Activated CD4-positive, alpha-beta T cell treated with anti-CD3 and anti-CD28 coated beads for 36 hours (primary cell): ENCODE measurements around the gene TMEM132D. TPM values are rescaled to one million over a fixed set of nuclear protein-coding genes. Genes with fewer than 3 reads are reported as not detected.

Source experiments
- ATAC-seq: fragments of 200-7000 bp; cut with Tn5 transposase; one replicate; pipeline ENCODE4 v1.10.0; 2021; ENCODE audit warnings: mild to moderate bottlenecking, moderate library complexity
- CTCF ChIA-PET: fragments of 350-600 bp; sonication (Branson Sonifier 250); formaldehyde crosslinking; loops from one replicate; lab custom pipeline; 2021; ENCODE audit warnings: antibody characterized with exemption; lab: Charles Lee
- POLR2A ChIA-PET: fragments of 350-600 bp; sonication (Branson Sonifier 250); formaldehyde crosslinking; loops from one replicate; lab custom pipeline; 2021; ENCODE audit warnings: antibody characterized with exemption, inconsistent platforms; lab: Charles Lee
- DNase-seq: peaks from one replicate; pipeline ENCODE4 v3.0.0-alpha.2; 2020
- H3K27ac Mint-ChIP-seq: one replicate; pipeline ENCODE4 v1.8.0; 2021; ENCODE audit warnings: mixed read lengths
- H3K27me3 Mint-ChIP-seq: one replicate; pipeline ENCODE4 v1.8.0; 2021; ENCODE audit warnings: mixed read lengths
- H3K36me3 Mint-ChIP-seq: one replicate; pipeline ENCODE4 v1.8.0; 2021; ENCODE audit warnings: low read depth, mixed read lengths
- H3K4me1 Mint-ChIP-seq: one replicate; pipeline ENCODE4 v1.8.0; 2021; ENCODE audit warnings: mixed read lengths
- H3K4me3 Mint-ChIP-seq: one replicate; pipeline ENCODE4 v1.8.0; 2021; ENCODE audit warnings: mild to moderate bottlenecking, moderate library complexity, mixed read lengths
- H3K9me3 Mint-ChIP-seq: one replicate; pipeline ENCODE4 v1.8.0; 2021; ENCODE audit warnings: low read depth, mixed read lengths
- intact Hi-C, 2 experiments: fragments of 100-400 bp; cut with DNase I in 1 of 2; cut with micrococcal nuclease in 1 of 2; formaldehyde crosslinking; loops; one replicate each; pipeline versions ENCODE4 v1.14.2 to v1.15.1; 2022 to 2024; cut with DNase I, micrococcal nuclease
- total RNA-seq, 2 experiments: library from RNA; stranded (reverse); gene quantifications; one replicate each; pipeline ENCODE4 v1.2.3, GENCODE V29; 2021

The TMEM132D gene
- total RNA-seq, 2 experiments from 2014 or later: not detected

DNA sequence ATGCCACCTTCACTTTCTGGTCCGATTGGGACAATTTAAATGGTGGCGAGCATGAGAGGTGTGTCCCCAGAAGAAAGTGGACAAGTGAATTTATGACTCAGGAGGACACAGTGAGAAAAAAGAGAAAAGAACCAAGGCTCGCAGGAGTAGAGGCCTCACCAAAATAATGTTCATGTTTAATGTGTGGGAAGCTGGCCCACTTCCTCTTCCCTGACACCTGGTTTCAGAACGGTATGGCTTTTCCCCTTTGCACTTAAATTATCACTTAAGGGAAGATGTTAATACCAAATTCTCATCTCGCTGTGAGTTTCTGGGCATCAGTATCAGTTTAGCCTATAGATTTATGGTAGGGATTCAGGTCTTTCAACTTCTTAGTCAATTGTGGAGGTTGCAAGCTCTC lies 824.1 kb downstream of the TMEM132D start:
- ChIA-PET CTCF (no interaction called here), POLR2A (no interaction called here)
- no peaks in the 10 kb centered on the region for H3K4me1 Mint-ChIP-seq
- no peaks in the 10 kb centered on the region for H3K27me3 Mint-ChIP-seq
- H3K9me3 Mint-ChIP-seq: no peaks in the 10 kb centered on the region
- no peak overlapping the region for H3K4me3 Mint-ChIP-seq
- no peak overlapping the region for H3K27ac Mint-ChIP-seq
- DNase-seq (no peak), ATAC-seq (no peak)
- intact Hi-C loops: no loop called here
- no peaks in the 10 kb centered on the region for H3K36me3 Mint-ChIP-seq

DNA sequence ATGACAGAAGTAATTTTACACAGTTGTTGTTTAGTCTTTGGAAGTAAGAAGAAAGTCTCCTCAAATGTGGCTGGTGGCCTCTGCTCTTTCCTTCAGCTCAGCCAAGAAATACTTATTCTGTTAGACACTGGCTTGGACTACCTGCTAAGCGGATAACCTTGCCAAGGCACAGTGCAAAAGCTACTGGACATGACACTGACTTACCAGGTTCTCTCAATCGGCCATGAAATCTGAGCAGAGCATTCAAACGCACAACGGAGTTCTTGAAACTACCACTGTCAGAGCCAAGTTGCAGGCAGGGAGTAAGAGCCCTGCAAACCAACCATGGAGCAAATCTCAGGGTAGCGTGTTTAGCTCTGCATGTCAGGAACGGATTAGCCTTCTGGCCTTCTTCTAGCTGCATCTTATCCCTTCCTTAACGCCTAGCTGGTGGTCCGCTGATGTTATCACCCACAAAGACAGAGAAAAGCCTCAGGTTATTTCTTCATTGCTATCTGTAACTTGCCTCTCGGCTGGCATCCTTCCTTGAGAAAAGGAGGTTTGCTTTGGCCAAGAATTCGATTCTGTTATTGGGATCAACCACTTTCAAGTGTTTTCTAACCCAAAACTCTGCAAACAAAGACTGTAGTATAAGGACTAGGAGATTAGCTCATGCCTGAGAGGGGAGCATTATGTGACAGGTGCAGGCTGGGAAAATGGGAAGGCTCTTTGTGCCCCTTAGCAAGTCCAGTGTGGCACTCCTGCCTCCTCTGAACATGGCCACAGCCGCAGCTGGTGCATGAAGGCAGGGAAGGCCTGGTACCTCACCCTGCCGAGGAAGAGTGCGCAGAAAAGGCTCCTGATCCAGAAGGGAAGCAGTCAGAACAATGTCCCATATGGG lies 827.1 kb downstream of the TMEM132D start:
- no peaks in the 10 kb centered on the region for H3K27me3 Mint-ChIP-seq
- ATAC-seq (no peak), DNase-seq (no peak)
- no peaks in the 10 kb centered on the region for H3K36me3 Mint-ChIP-seq
- no peak overlapping the region for H3K4me3 Mint-ChIP-seq
- intact Hi-C loops: no loop called here
- no peaks in the 10 kb centered on the region for H3K4me1 Mint-ChIP-seq
- ChIA-PET CTCF (no interaction called here), POLR2A (no interaction called here)
- H3K27ac Mint-ChIP-seq: no peak overlapping the region
- H3K9me3 Mint-ChIP-seq: peaks cover 3% of the 10 kb centered on the region

DNA sequence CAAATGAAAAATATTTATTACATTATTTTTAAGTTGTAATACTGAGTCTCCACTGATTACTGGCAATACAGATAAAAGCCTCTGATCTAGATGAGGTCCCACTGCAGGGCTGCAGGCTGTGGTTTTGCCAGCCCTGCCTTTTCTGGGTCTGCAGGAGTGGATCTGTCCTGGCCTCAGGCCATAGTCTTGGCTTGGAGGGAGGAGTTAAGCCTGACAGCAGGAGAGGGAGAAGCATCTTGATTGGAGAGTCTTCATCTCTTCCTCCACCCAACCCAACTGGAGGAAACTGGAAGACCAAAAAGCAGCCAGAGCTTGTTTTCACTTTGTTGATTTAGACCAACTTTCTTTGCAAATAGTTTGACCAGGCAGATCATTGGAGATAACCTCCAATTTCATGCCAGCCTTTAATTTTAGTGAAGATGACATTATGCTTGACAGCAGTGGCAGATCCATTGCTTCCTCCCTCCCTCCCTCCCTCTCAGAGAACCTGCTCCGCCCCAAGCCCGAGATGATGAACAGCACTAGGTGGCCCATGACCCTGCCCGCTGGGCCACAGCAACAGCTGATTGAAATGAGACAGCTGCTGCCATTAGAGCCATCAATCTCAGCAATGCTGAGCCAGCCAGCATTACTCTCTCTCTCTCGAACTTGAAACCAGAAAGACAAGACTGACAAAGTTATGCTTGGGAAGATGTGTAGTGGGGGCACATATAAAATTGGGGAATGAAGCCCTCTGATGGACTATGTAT lies 828.2 kb downstream of the TMEM132D start:
- peaks cover 3% of the 10 kb centered on the region for H3K9me3 Mint-ChIP-seq
- intact Hi-C loops: no loop called here
- no peak overlapping the region for H3K4me3 Mint-ChIP-seq
- DNase-seq: no peak
- ATAC-seq: no peak
- H3K27ac Mint-ChIP-seq: no peak overlapping the region
- no peaks in the 10 kb centered on the region for H3K4me1 Mint-ChIP-seq
- no peaks in the 10 kb centered on the region for H3K27me3 Mint-ChIP-seq
- POLR2A ChIA-PET: interaction anchor here (0.7 kb wide), 1 partner anchor 686 kb away, joined by 7 read pairs; no protein-coding TSS in a partner anchor
- H3K36me3 Mint-ChIP-seq: no peaks in the 10 kb centered on the region
- CTCF ChIA-PET: no interaction called here

DNA sequence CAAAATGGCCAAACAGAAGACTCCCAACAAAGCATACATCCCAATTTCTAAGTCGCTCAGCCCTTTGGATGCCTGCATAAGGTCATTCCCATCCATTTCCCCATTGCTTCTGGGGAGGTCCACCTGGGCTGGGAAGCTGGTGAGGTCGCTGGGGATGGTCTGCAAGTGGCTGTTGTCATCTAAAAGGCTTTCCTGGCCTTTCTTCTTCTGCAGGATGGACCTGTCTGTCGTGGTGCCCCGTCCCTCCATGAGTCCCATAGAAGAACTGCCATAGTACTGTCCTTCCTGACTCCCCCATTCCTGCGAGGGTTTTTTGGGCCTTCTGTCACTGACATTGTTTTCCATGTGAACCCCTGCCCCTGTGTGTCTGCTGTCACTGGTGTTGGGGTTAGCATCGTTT lies 829.4 kb downstream of the TMEM132D start:
- Mint-ChIP-seq H3K4me1 (no peaks in the 10 kb centered on the region), H3K27me3 (no peaks in the 10 kb centered on the region), H3K36me3 (no peaks in the 10 kb centered on the region), H3K9me3 (peaks cover 3% of the 10 kb centered on the region), H3K27ac (no peak overlapping the region), H3K4me3 (no peak overlapping the region)
- DNase-seq (no peak), ATAC-seq (no peak)
- POLR2A ChIA-PET: no interaction called here
- CTCF ChIA-PET: no interaction called here
- intact Hi-C loops: no loop called here

DNA sequence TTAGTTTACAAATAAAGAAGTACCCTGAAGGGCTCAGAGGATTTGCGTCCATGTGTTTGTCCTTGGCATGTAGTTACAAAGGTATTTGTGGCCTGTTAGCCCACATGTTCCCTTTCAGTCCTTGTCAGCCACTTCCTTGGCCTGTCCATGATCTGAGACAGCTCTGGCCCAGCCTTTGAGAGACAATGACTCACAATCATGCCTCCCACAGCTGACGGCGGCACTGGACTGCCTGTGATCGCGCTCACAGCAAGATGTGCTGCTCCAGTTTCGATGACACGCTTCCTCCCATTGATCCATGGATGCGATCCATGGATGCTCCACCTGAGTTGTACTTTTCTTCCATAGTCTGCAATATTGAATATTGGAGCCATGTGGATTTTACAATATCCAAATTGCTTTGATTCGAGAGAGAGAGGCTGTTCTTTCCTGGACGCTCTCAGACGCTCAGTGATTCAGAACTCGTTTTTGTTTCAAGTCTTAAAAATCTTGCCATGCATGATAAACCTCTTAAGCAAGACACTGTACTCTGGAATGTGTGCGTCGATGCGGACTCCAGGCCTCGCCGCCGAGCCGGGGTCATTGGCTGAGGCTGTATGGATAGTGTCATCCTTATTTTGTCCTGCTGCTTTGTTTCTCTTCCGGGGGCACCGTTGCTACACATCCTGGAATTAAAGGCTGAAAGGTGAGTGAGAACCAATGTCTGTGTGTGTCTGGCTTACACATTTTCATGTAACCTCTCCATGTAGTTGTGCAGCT lies 830.5 kb downstream of the TMEM132D start:
- intact Hi-C loops: no loop called here
- ATAC-seq: no peak

DNA sequence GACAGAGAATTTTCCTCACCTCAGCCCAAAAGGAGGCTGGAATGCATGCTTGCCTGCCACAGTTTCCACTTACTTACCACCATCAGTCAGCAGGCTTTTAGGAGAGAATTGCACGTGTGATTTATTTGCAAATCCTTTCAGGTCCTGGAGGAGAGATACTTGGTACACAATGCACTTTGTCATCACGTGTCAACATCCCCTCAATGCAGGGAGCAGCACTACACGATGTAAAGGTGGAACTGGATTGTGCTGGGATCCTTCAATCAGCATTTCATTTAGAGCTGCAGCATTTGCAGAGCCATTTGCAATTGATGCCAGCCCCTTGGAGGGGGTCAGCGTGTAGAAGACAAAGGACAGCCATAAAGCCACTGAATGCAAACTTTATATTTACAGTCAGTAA lies 832.5 kb downstream of the TMEM132D start:
- no peak for ATAC-seq
- DNase-seq: no peak
- Mint-ChIP-seq H3K9me3 (peaks cover 3% of the 10 kb centered on the region), H3K4me1 (no peaks in the 10 kb centered on the region), H3K27me3 (no peaks in the 10 kb centered on the region), H3K27ac (no peak overlapping the region), H3K36me3 (no peaks in the 10 kb centered on the region), H3K4me3 (no peak overlapping the region)
- intact Hi-C loops: no loop called here
- CTCF ChIA-PET: no interaction called here
- POLR2A ChIA-PET: no interaction called here

More for the DNA sequence above, 830.5 kb downstream of the TMEM132D start:
- no peak for DNase-seq
- Mint-ChIP-seq H3K36me3 (no peaks in the 10 kb centered on the region), H3K4me3 (no peak overlapping the region), H3K27me3 (no peaks in the 10 kb centered on the region), H3K9me3 (peaks cover 3% of the 10 kb centered on the region), H3K27ac (no peak overlapping the region), H3K4me1 (no peaks in the 10 kb centered on the region)
- POLR2A ChIA-PET: no interaction called here
- CTCF ChIA-PET: no interaction called here

DNA sequence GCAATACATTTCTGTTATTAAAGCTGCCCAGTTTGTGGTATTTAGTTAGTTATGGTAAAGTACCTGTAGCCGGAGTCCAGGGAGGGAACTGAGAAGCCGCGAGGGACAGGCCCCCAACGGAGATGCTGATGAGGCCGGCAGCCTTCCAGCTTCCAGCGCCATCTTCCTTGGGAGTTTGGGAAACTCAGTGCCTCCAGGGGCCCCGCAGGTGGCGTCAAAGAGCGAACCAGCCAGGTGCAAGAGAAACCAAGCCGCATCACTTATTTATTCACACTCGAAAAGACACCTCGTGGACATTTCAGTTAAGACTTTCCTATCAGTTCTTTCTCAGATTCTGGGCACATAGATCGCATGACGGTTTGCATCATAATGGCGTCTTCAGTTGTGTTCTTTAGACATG lies 833.9 kb downstream of the TMEM132D start:
- Mint-ChIP-seq H3K4me1 (no peaks in the 10 kb centered on the region), H3K36me3 (no peaks in the 10 kb centered on the region), H3K9me3 (peaks cover 3% of the 10 kb centered on the region), H3K27me3 (no peaks in the 10 kb centered on the region), H3K27ac (no peak overlapping the region), H3K4me3 (no peak overlapping the region)
- intact Hi-C loops: no loop called here
- CTCF ChIA-PET: interaction anchor here (0.9 kb wide), 1 partner anchor 99 kb away, joined by 3 read pairs; no protein-coding TSS in a partner anchor
- no peak for DNase-seq
- no peak for ATAC-seq
- POLR2A ChIA-PET: no interaction called here

DNA sequence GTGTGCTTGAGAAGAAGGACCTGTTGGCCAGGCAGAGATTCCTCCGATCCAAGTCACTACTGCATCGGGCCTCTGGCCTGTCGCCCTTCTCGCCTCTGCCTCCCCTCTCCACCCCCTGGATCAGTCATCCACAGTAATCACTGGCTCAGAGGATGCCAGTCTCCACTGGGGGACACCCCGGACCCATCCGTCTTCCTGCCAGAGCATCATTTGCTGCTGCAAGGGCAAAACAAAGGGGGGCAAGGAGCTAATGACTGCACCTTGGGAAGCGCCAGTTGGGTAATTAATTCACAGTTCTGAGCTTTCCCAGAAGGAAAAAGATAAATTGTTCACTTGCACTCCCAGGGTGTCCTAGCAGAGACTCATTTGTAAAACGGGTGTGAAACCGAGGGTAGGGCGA lies 835.1 kb downstream of the TMEM132D start:
- Mint-ChIP-seq H3K9me3 (peaks cover 3% of the 10 kb centered on the region), H3K36me3 (no peaks in the 10 kb centered on the region), H3K4me1 (no peaks in the 10 kb centered on the region), H3K27me3 (no peaks in the 10 kb centered on the region), H3K4me3 (no peak overlapping the region), H3K27ac (no peak overlapping the region)
- DNase-seq (no peak), ATAC-seq (no peak)
- intact Hi-C loops: no loop called here
- CTCF ChIA-PET: no interaction called here
- POLR2A ChIA-PET: no interaction called here

DNA sequence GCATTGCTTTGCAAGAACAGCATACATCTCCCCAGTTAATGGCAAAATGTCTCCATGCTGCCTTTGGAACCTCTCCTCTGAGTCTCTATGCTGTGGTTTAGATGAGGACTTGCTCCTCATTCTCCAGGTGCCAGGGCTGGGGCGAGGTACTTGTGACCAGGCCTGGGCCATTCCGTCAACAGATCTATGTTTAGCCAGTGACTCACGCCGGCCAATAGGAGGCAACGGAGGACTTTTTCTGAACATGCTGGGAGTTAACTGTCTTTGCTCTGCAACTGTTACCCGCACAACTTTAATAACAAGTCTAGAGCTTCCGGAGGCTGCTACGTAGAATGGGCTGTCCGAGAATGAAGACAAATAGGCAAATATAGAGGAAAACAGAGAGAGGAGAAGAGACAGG lies 836.3 kb downstream of the TMEM132D start:
- H3K27me3 Mint-ChIP-seq: no peaks in the 10 kb centered on the region
- H3K36me3 Mint-ChIP-seq: no peaks in the 10 kb centered on the region
- no peaks in the 10 kb centered on the region for H3K4me1 Mint-ChIP-seq
- no peak overlapping the region for H3K27ac Mint-ChIP-seq
- intact Hi-C loops: no loop called here
- no peak for ATAC-seq
- H3K4me3 Mint-ChIP-seq: no peak overlapping the region
- no peak for DNase-seq
- ChIA-PET CTCF (no interaction called here), POLR2A (no interaction called here)
- H3K9me3 Mint-ChIP-seq: no peaks in the 10 kb centered on the region

DNA sequence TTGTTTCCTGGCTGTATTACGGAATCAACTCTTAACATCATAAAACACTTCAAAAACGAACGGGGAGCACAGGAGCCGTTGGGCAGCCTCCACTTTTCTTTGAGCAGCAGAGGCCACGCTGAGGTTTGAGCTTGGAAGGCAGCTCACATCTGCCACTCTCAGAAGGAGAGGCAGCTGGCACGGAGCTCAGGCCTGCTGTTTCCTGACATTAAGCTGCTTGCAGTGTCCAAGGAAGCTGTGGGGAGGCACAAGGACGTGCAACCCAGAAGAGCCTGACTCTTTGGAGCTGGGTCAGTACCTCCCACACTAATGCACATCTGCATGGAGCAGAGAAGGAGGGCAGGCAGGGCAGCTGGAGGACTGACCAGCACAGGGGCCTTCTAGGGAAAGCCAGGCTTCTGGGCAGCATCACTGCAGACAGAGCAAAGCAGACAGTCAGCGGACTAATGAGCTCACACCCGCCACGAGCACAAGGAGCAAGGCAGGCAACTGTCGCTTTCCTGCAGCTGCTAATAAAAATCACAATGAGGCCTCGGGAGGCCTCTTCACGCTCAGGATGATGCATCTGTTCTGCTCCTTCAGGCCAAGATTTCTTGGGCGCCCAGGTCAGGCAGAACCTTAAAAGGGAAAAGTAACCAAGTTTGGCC lies 839.5 kb downstream of the TMEM132D start:
- ATAC-seq (no peak), DNase-seq (no peak)
- ChIA-PET CTCF (interaction anchor here (0.5 to 0.7 kb wide), 2 partner anchors 64 to 277 kb away, joined by 3 read pairs; no protein-coding TSS in a partner anchor), POLR2A (no interaction called here)
- Mint-ChIP-seq H3K9me3 (no peaks in the 10 kb centered on the region), H3K36me3 (no peaks in the 10 kb centered on the region), H3K27ac (no peak overlapping the region), H3K4me1 (no peaks in the 10 kb centered on the region), H3K4me3 (no peak overlapping the region), H3K27me3 (no peaks in the 10 kb centered on the region)
- intact Hi-C loops: no loop called here

DNA sequence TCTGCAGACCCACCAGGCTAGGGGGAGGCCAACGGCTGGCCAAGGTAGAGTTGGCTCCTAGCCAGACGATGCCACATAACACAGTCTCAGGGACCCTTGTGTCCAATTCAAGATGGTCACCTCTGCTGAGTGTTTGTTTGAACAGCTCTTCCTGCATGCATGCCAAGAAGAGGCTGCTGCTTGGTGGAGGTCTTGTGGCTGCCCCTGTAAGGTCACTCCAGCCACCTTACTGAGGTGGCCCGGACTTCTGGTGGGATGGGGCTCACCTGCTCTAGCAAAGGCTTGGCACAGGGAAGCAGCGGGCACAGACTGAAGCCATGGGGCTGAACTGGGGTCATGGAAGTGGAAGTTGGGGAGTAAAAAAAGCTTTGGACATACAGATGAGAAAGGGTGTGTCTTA lies 840.2 kb downstream of the TMEM132D start:
- no peaks in the 10 kb centered on the region for H3K9me3 Mint-ChIP-seq
- no peaks in the 10 kb centered on the region for H3K27me3 Mint-ChIP-seq
- no peaks in the 10 kb centered on the region for H3K36me3 Mint-ChIP-seq
- CTCF ChIA-PET: interaction anchor here (0.5 kb wide), 1 partner anchor 10 kb away, joined by 3 read pairs; no protein-coding TSS in a partner anchor
- no peak overlapping the region for H3K4me3 Mint-ChIP-seq
- no peak for ATAC-seq
- DNase-seq: no peak
- intact Hi-C loops: no loop called here
- no peaks in the 10 kb centered on the region for H3K4me1 Mint-ChIP-seq
- POLR2A ChIA-PET: no interaction called here
- no peak overlapping the region for H3K27ac Mint-ChIP-seq
